Uterus (tissue), 2 donors: Measurements from ENCODE around the gene SHH.

Experiments used
- CTCF ChIP-seq, 4 experiments: fragments of 200-600 bp in 2 of 4; fragments of 450-650 bp in 2 of 4; sonication (generic) in 2 of 4; IDR thresholded peaks; one replicate each; pipeline ENCODE4 v1.5.1; 2016 to 2019; ENCODE audit warnings: antibody characterized with exemption in 4 of 4, mild to moderate bottlenecking in 2 of 4, moderate library complexity in 1 of 4
- POLR2A ChIP-seq, 2 donors: fragments of 450-650 bp; IDR thresholded peaks; one replicate each; pipeline ENCODE4 v1.6.1; 2016; ENCODE audit warnings: antibody characterized with exemption in 2 of 2, mild to moderate bottlenecking in 1 of 2, moderate library complexity in 1 of 2

- TF ChIP-seq CTCF (IDR thresholded peaks at IDR 0.05): no peak
- no peak for TF ChIP-seq POLR2A (IDR thresholded peaks at IDR 0.05)
Measured at GRCh38 chr7:155834486-155835048, 22.3 kb upstream of the SHH start.
